GM12878 (cell line): Measurements from ENCODE around the gene DMXL1. TPM values are rescaled to one million over a fixed set of nuclear protein-coding genes. Genes with fewer than 3 reads are reported as not detected.
"Not testable (repeated sequence)": the region's sequence is repeated elsewhere in the genome, so short reads cannot be mapped to it uniquely, and the experiment has no call there.

Experiments
- ATAC-seq: fragments of 200-7000 bp; cut with Tn5 transposase; 3 replicates; pipeline ENCODE4 v1.9.1; 2020; ENCODE audit warnings: mild to moderate bottlenecking, moderate library complexity
- BruUV-seq: library from RNA; stranded (reverse); fragments of 400-500 nt; replicated peaks from 2 replicates; lab custom pipeline; 2021; lab: Mats Ljungman, UMichigan
- CTCF ChIA-PET: fragments of 300-600 bp; sonication (Branson Sonifier 250); formaldehyde crosslinking; extraction: SDS; loops from one replicate; lab custom pipeline; 2021; ENCODE audit warnings: inconsistent platforms; lab: Yijun Ruan, JAX
- POLR2A ChIA-PET: fragments of 350-600 bp; formaldehyde crosslinking; extraction: SDS; loops from one replicate; lab custom pipeline; 2021; ENCODE audit warnings: inconsistent platforms; lab: Charles Lee
- RAD21 ChIA-PET: fragments of 300-600 bp; sonication (Branson Sonifier 250); formaldehyde crosslinking; loops from one replicate; lab custom pipeline; 2023; ENCODE audit warnings: antibody characterized with exemption; ENCODE audit not compliant: unreplicated experiment; lab: Charles Lee
- SMC1A ChIA-PET: fragments of 300-600 bp; sonication (Branson Sonifier 250); formaldehyde crosslinking; loops from one replicate; lab custom pipeline; 2023; ENCODE audit not compliant: unreplicated experiment, uncharacterized antibody; lab: Charles Lee
- DNase-seq: peaks from one replicate; pipeline ENCODE4 v3.0.0-alpha.2; 2011; ENCODE audit warnings: low read depth, low spot score
- FAIRE-seq: peaks from 3 replicates; lab custom pipeline; 2011; peaks lifted over from hg19 to GRCh38; lab: Jason Lieb, UNC
- H2AFZ ChIP-seq: 2 replicates; pipeline ENCODE4 v1.6.0; 2011; ENCODE audit warnings: low read depth, low read length, control low read depth; ENCODE audit not compliant: control insufficient read depth
- H3K27ac ChIP-seq: 2 replicates; pipeline ENCODE4 v1.5.1; 2011; ENCODE audit warnings: control low read depth; ENCODE audit not compliant: control insufficient read depth, insufficient read depth
- H3K27me3 ChIP-seq, 2 experiments: replicated peaks in 1 of 2; 2 replicates each; pipeline versions ENCODE4 v1.6.0 to v1.6.1; 2011; ENCODE audit warnings: low read length in 1 of 2; ENCODE audit not compliant: control insufficient read depth in 2 of 2, insufficient read depth in 2 of 2
- H3K36me3 ChIP-seq, 2 experiments: 2 replicates each; pipeline ENCODE4 v1.5.1; 2011; ENCODE audit warnings: low read length in 1 of 2; ENCODE audit not compliant: control insufficient read depth in 2 of 2, insufficient read depth in 2 of 2
- H3K4me1 ChIP-seq: 2 replicates; pipeline ENCODE4 v1.6.1; 2011; ENCODE audit warnings: mild to moderate bottlenecking, low read length, moderate library complexity, mixed read lengths; ENCODE audit not compliant: control insufficient read depth, insufficient read depth
- H3K4me2 ChIP-seq: 2 replicates; pipeline ENCODE4 v1.6.0; 2011; ENCODE audit warnings: control low read depth; ENCODE audit not compliant: control insufficient read depth, insufficient read depth
- H3K4me3 ChIP-seq: fragments of 200-600 bp; sonication (generic); 2 replicates; pipeline ENCODE4 v1.5.1; 2016
- H3K79me2 ChIP-seq: 2 replicates; pipeline ENCODE4 v1.6.0; 2011; ENCODE audit warnings: low read length; ENCODE audit not compliant: control insufficient read depth, insufficient read depth
- H3K9ac ChIP-seq: 2 replicates; pipeline ENCODE4 v1.8.0; 2011; ENCODE audit warnings: low read length, control low read depth, mixed read lengths; ENCODE audit not compliant: control insufficient read depth, insufficient read depth
- H3K9me3 ChIP-seq: replicated peaks from 3 replicates; pipeline ENCODE4 v1.5.1; 2011; ENCODE audit warnings: mild to moderate bottlenecking, low read length; ENCODE audit not compliant: control insufficient read depth, insufficient read depth
- H4K20me1 ChIP-seq: 2 replicates; pipeline ENCODE4 v1.6.0; 2011; ENCODE audit not compliant: control insufficient read depth, insufficient read depth
- ZNF217 ChIP-seq: fragments of 450-650 bp; IDR thresholded peaks from 2 replicates; pipeline ENCODE4 v1.6.1; 2017; ENCODE audit warnings: antibody characterized with exemption, mild to moderate bottlenecking
- WGBS: methylation state at CpG from one replicate; pipeline ENCODE4 v1.1.6; 2016; ENCODE audit warnings: low lambda C conversion rate; ENCODE audit not compliant: insufficient replicate concordance, insufficient coverage; ENCODE audit errors: missing lambda C conversion rate; 5-methylcytosine and 5-hydroxymethylcytosine counted together
- in situ Hi-C: fragments of 300-500 bp; cut with MboI; formaldehyde crosslinking; loops from 9 replicates; pipeline ENCODE4 v1.14.3; 2018; ENCODE audit warnings: mixed read lengths
- intact Hi-C: fragments of 100-400 bp; cut with micrococcal nuclease; formaldehyde crosslinking; loops from one replicate; pipeline ENCODE4 v1.14.2; 2022; ENCODE audit not compliant: unreplicated experiment
- polyA plus RNA-seq, 11 experiments: library from polyadenylated mRNA; depleted of rRNA in 4 of 11; unstranded in 6 of 11; stranded (reverse) in 5 of 11; fragments of >200 nt; fragmentation: Nextera tagmentation in 4 of 11; fragmentation: Illumina TruSeq in 1 of 11; extraction: Ambion mirVana in 4 of 11; extraction: Trizol in 1 of 11; gene quantifications; 1 replicate in 1 of 11; 2 replicates in 10 of 11; pipeline versions ENCODE4 v1.2.1 to v1.2.3, GENCODE V29; 2011 to 2016; ENCODE audit warnings: inconsistent platforms in 2 of 11, missing spikeins in 2 of 11, low read depth in 1 of 11
- total RNA-seq, 4 experiments: library from RNA; depleted of rRNA in 3 of 4; stranded (reverse); fragments of >200 nt in 3 of 4; fragmentation: Illumina TruSeq in 1 of 4; extraction: Trizol in 1 of 4; gene quantifications; 2 replicates each; pipeline versions ENCODE4 v1.2.1 to v1.2.3, GENCODE V29; 2013 to 2021
- TF ChIP-seq, protein P1 (sequence below): fragments of 450-650 bp; IDR thresholded peaks from 2 replicates; pipeline ENCODE4 v1.6.1; 2017; ENCODE audit warnings: mild to moderate bottlenecking
- TF ChIP-seq, protein P2 (sequence below): fragments of 450-650 bp; IDR thresholded peaks from 2 replicates; pipeline ENCODE4 v1.6.1; 2016; ENCODE audit warnings: mild to moderate bottlenecking

DMXL1 gene
- total and polyA plus RNA-seq, 10 of the 15 experiments (the other 5 are each of a cell fraction or from before 2014, with no cell fraction given) = 9.1 to 67.7 (median 34.1) TPM

DNA sequence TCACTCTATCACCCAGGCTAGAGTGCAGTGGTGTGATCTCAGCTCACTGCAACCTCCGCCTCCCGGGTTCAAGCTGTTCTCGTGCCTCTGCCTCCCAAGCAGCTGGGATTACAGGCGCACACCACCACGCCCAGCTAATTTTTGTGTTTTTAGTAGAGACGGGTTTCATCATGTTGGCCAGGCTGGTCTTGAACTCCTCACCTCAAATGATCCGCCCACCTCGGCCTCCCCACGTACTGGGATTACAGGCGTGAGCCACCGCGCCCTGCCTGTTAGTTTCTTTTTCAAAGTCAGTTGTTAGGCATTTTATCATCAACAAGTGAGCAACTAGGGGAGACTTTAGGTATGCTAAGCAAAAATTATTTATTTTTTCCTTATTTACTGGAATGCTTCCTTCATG is 4.4 kb downstream of the DMXL1 start:
- Histone ChIP-seq H3K79me2 (peaks cover 93% of the 10 kb centered on the region), H3K27ac (peak overlapping the region; percentile 91), H3K9ac (peak overlapping the region; percentile 36), H3K4me1 (peaks cover 22% of the 10 kb centered on the region; the same call in 1 of the 2 replicates), H3K4me3 (peak overlapping the region; percentile 79), H3K4me2 (peak overlapping the region; percentile 95)
- WGBS = 95% methylated on average over 12 of the region's 12 CpGs
- not testable (repeated sequence) for H3K9me3 ChIP-seq, BruUV-seq, H3K36me3 ChIP-seq, H4K20me1 ChIP-seq, DNase-seq, FAIRE-seq, ATAC-seq, H2AFZ ChIP-seq, H3K27me3 ChIP-seq
- intact Hi-C loops (loop anchor here (2.0 to 10.0 kb wide), 2 partner anchors 194 to 350 kb away; no protein-coding TSS in a partner anchor), in situ Hi-C loops (loop anchor here (5.0 kb wide), 1 partner anchor 337 kb away; no protein-coding TSS in a partner anchor)
- ChIA-PET RAD21 (interaction anchor here (0.6 to 2.3 kb wide), 13 partner anchors 45 to 343 kb away, joined by 3 to 11 read pairs (median 5); partner anchors contain the start of gene DTWD2), SMC1A (interaction anchor here (0.6 to 3.2 kb wide), 16 partner anchors 15 to 337 kb away, joined by 3 to 14 read pairs (median 6); no protein-coding TSS in a partner anchor), CTCF (interaction anchor here (0.5 to 2.4 kb wide), 7 partner anchors 10 to 337 kb away, joined by 3 to 15 read pairs (median 9); partner anchors contain the start of gene DTWD2), POLR2A (interaction anchor here (0.6 to 1.8 kb wide), 14 partner anchors 11 to 291 kb away, joined by 3 to 5 read pairs (median 4); no protein-coding TSS in a partner anchor)
- TF ChIP-seq, protein P1, sequence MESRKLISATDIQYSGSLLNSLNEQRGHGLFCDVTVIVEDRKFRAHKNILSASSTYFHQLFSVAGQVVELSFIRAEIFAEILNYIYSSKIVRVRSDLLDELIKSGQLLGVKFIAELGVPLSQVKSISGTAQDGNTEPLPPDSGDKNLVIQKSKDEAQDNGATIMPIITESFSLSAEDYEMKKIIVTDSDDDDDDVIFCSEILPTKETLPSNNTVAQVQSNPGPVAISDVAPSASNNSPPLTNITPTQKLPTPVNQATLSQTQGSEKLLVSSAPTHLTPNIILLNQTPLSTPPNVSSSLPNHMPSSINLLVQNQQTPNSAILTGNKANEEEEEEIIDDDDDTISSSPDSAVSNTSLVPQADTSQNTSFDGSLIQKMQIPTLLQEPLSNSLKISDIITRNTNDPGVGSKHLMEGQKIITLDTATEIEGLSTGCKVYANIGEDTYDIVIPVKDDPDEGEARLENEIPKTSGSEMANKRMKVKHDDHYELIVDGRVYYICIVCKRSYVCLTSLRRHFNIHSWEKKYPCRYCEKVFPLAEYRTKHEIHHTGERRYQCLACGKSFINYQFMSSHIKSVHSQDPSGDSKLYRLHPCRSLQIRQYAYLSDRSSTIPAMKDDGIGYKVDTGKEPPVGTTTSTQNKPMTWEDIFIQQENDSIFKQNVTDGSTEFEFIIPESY = peak; percentile 89
- TF ChIP-seq, protein P2, sequence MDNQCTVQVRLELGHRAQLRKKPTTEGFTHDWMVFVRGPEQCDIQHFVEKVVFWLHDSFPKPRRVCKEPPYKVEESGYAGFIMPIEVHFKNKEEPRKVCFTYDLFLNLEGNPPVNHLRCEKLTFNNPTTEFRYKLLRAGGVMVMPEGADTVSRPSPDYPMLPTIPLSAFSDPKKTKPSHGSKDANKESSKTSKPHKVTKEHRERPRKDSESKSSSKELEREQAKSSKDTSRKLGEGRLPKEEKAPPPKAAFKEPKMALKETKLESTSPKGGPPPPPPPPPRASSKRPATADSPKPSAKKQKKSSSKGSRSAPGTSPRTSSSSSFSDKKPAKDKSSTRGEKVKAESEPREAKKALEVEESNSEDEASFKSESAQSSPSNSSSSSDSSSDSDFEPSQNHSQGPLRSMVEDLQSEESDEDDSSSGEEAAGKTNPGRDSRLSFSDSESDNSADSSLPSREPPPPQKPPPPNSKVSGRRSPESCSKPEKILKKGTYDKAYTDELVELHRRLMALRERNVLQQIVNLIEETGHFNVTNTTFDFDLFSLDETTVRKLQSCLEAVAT = peak; percentile 95
- 0 out of 2 replicates have a peak, but pooled peaks have one; percentile 23 for TF ChIP-seq ZNF217
